CD4-positive, alpha-beta T cell (primary cell): ENCODE results near the gene RXRA. TPM values are rescaled to one million over a fixed set of nuclear protein-coding genes. Genes with fewer than 3 reads are reported as not detected.

Experiments used
- ATAC-seq: fragments of 200-7000 bp; cut with Tn5 transposase; one replicate; pipeline ENCODE4 v1.10.0; 2022; ENCODE audit warnings: mild to moderate bottlenecking; ENCODE audit not compliant: poor library complexity
- CTCF ChIA-PET: fragments of 350-600 bp; sonication (Branson Sonifier 250); formaldehyde crosslinking; loops from one replicate; lab custom pipeline; 2021; ENCODE audit warnings: antibody characterized with exemption, inconsistent platforms; lab: Charles Lee
- POLR2A ChIA-PET: fragments of 350-600 bp; sonication (Branson Sonifier 250); formaldehyde crosslinking; loops from one replicate; lab custom pipeline; 2021; ENCODE audit warnings: antibody characterized with exemption, inconsistent platforms; lab: Charles Lee
- DNase-seq, 14 experiments: peaks; one replicate each; pipeline ENCODE4 v3.0.0-alpha.2; 2013 to 2020; ENCODE audit warnings: mixed read lengths in 2 of 14
- H3K27ac ChIP-seq, 2 donors: one replicate each; pipeline versions ENCODE4 v1.5.1 to v1.7.0; 2013; ENCODE audit warnings: low read length in 2 of 2, low read depth in 1 of 2, mild to moderate bottlenecking in 1 of 2
- H3K27me3 ChIP-seq, 2 experiments: 1 replicate in 1 of 2; 2 replicates in 1 of 2; pipeline versions ENCODE4 v1.6.1 to v1.7.0; 2013; ENCODE audit warnings: low read length in 2 of 2, control low read depth in 1 of 2, mild to moderate bottlenecking in 1 of 2, moderate library complexity in 1 of 2; ENCODE audit not compliant: insufficient read depth in 2 of 2, control insufficient read depth in 1 of 2
- H3K36me3 ChIP-seq: one replicate; pipeline ENCODE4 v1.6.1; 2013; ENCODE audit warnings: low read length, control low read depth; ENCODE audit not compliant: insufficient read depth
- H3K4me1 ChIP-seq: one replicate; pipeline ENCODE4 v1.6.1; 2013; ENCODE audit warnings: low read length, control low read depth; ENCODE audit not compliant: insufficient read depth
- H3K4me3 ChIP-seq: one replicate; pipeline ENCODE4 v1.5.1; 2013; ENCODE audit warnings: mild to moderate bottlenecking, low read length, moderate library complexity
- H3K9me3 ChIP-seq, 2 experiments: 1 replicate in 1 of 2; 2 replicates in 1 of 2; pipeline versions ENCODE4 v1.6.1 to v1.7.0; 2013; ENCODE audit warnings: low read length in 2 of 2, mild to moderate bottlenecking in 2 of 2, control low read depth in 1 of 2, moderate library complexity in 1 of 2; ENCODE audit not compliant: control insufficient read depth in 1 of 2, insufficient read depth in 1 of 2
- H3K27ac Mint-ChIP-seq: one replicate; pipeline ENCODE4 v1.8.0; 2020; ENCODE audit warnings: mixed read lengths
- H3K27me3 Mint-ChIP-seq: one replicate; pipeline ENCODE4 v1.8.0; 2021; ENCODE audit warnings: mixed read lengths
- H3K36me3 Mint-ChIP-seq: one replicate; pipeline ENCODE4 v1.8.0; 2021; ENCODE audit warnings: low read depth, mixed read lengths
- H3K4me1 Mint-ChIP-seq: one replicate; pipeline ENCODE4 v1.8.0; 2021; ENCODE audit warnings: low read depth, mixed read lengths
- H3K4me3 Mint-ChIP-seq: one replicate; pipeline ENCODE4 v1.8.0; 2020; ENCODE audit warnings: mild to moderate bottlenecking, mixed read lengths
- H3K9me3 Mint-ChIP-seq: one replicate; pipeline ENCODE4 v1.8.0; 2020; ENCODE audit warnings: mixed read lengths
- intact Hi-C, 2 experiments: fragments of 100-400 bp; cut with DNase I in 1 of 2; cut with micrococcal nuclease in 1 of 2; formaldehyde crosslinking; loops; one replicate each; pipeline versions ENCODE4 v1.15.1 to v1.9.0; 2023 to 2025; cut with DNase I, micrococcal nuclease
- total RNA-seq, 174 experiments: library from RNA in 2 of 174; stranded (reverse) in 2 of 174; gene quantifications; one replicate each; pipeline ENCODE4 v1.2.3 and lab custom pipeline; 2021 to 2026
- TF ChIP-seq, protein P1 (sequence below): fragments of 200-600 bp; IDR thresholded peaks from one replicate; pipeline ENCODE4 v1.8.0; 2022; ENCODE audit warnings: antibody characterized with exemption, mild to moderate bottlenecking

The RXRA gene
- total RNA-seq, 2 experiments from 2014 or later, result 7.3 to 8.4 TPM

DNA sequence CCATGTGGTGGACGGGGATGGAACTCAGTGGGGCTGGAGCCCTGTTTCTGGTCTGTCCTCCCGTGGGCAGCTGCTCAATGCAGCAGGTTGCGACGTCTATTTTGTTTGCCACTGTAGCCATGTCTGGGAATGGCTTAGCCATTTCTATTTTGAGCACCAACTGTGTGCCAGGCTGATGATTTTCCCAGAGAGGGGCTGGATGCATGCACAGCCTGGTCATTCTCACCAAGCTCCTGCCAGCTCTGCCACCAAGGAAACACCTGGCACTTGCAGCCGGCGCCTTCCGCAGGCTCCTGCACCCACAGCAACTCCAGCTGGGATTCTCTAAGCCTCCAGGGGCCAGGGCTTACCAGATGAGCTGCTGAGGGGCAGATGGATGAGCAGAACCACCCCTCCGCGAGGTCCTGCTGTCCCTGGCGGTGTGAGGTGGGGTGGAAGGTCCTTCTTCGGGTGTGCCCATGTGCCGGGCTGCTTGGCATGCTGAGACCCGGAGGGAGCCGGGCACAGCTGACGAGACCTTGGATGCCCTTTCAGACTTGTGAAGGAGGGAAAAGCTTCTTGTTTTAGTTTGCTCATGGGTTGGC lies 151.2 kb downstream of the RXRA start:
- intact Hi-C loops, result no loop called here
- Histone ChIP-seq H3K27ac (no peak overlapping the region), H3K4me1 (peaks cover 19% of the 10 kb centered on the region), H3K36me3 (no peaks in the 10 kb centered on the region), H3K9me3 (peaks cover 0 to 18% of the 10 kb centered on the region in 2 experiments), H3K27me3 (no peaks in the 10 kb centered on the region), H3K4me3 (no peak overlapping the region)
- H3K9me3 Mint-ChIP-seq, result no peaks in the 10 kb centered on the region
- no peaks in the 10 kb centered on the region for H3K36me3 Mint-ChIP-seq
- no peaks in the 10 kb centered on the region for H3K27me3 Mint-ChIP-seq
- H3K27ac Mint-ChIP-seq, result no peak overlapping the region
- ChIA-PET POLR2A (no interaction called here), CTCF (interaction anchor here (0.5 kb wide), 1 partner anchor 38 kb away, joined by 3 read pairs; no protein-coding TSS in a partner anchor)
- TF ChIP-seq, protein P1, sequence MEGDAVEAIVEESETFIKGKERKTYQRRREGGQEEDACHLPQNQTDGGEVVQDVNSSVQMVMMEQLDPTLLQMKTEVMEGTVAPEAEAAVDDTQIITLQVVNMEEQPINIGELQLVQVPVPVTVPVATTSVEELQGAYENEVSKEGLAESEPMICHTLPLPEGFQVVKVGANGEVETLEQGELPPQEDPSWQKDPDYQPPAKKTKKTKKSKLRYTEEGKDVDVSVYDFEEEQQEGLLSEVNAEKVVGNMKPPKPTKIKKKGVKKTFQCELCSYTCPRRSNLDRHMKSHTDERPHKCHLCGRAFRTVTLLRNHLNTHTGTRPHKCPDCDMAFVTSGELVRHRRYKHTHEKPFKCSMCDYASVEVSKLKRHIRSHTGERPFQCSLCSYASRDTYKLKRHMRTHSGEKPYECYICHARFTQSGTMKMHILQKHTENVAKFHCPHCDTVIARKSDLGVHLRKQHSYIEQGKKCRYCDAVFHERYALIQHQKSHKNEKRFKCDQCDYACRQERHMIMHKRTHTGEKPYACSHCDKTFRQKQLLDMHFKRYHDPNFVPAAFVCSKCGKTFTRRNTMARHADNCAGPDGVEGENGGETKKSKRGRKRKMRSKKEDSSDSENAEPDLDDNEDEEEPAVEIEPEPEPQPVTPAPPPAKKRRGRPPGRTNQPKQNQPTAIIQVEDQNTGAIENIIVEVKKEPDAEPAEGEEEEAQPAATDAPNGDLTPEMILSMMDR, result no peak
- DNase-seq (no peak), ATAC-seq (no peak)
- H3K4me3 Mint-ChIP-seq, result no peak overlapping the region
- peaks cover 6% of the 10 kb centered on the region for H3K4me1 Mint-ChIP-seq

DNA sequence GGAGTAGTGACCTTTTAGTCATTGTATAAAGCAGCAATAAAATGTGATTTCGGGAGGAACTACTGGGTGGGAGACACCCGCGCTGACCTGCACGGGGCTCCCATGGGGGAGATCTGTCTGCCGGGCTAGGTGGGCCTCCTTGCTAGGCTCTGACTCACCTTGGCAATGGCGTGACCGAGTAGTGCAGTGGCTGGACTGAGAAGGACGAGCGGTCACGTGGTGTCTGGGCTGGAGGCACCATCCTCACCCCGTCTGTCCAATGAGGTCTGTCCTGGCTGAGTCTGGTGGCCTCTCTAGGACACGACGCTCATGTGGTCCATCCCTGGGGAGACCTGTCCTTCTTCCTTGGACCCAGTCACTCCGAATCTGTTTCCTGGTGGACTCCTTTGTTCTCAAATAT lies 151.7 kb downstream of the RXRA start:
- H3K27ac ChIP-seq, result no peak overlapping the region
- POLR2A ChIA-PET, result no interaction called here
- ATAC-seq (no peak), DNase-seq (no peak)
- H3K27ac Mint-ChIP-seq, result peak overlapping the region; percentile 17
- no peaks in the 10 kb centered on the region for H3K36me3 ChIP-seq
- TF ChIP-seq, protein P1, result no peak
- H3K36me3 Mint-ChIP-seq, result no peaks in the 10 kb centered on the region
- CTCF ChIA-PET, result no interaction called here
- no peak overlapping the region for H3K4me3 Mint-ChIP-seq
- no peaks in the 10 kb centered on the region for H3K27me3 Mint-ChIP-seq
- no peak overlapping the region for H3K4me3 ChIP-seq
- peaks cover 6% of the 10 kb centered on the region for H3K4me1 Mint-ChIP-seq
- no peaks in the 10 kb centered on the region for H3K9me3 Mint-ChIP-seq
- no peaks in the 10 kb centered on the region for H3K27me3 ChIP-seq
- intact Hi-C loops, result no loop called here
- H3K9me3 ChIP-seq, result peaks cover 0 to 18% of the 10 kb centered on the region in 2 experiments
- H3K4me1 ChIP-seq, result peaks cover 19% of the 10 kb centered on the region

DNA sequence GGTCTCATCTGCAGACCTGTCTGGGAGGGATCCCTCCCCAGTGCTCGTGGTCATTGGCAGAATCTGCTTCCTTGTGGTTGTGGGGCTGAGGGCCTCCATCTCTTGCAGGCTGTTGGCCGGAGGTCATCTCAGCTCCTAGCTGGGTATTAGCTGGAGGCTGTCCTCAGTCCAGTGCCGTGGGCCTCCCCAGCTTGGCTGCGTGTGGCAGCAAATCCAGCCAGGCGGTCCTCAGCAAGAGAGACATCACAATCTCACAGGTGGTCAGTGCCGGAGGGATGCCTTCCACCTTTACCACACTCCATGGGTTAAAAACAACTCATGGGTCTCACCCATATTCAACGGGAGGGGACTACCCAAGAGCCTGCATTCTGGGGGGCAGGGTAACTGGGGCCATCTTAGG lies 155.5 kb downstream of the RXRA start:
- TF ChIP-seq, protein P1, result no peak
- no peaks in the 10 kb centered on the region for H3K36me3 ChIP-seq
- no peak overlapping the region for H3K27ac ChIP-seq
- POLR2A ChIA-PET, result no interaction called here
- H3K9me3 ChIP-seq, result peaks cover 0 to 5% of the 10 kb centered on the region in 2 experiments
- no peak for DNase-seq
- Mint-ChIP-seq H3K36me3 (no peaks in the 10 kb centered on the region), H3K27ac (no peak overlapping the region), H3K27me3 (no peaks in the 10 kb centered on the region), H3K4me3 (no peak overlapping the region), H3K4me1 (no peaks in the 10 kb centered on the region), H3K9me3 (no peaks in the 10 kb centered on the region)
- H3K4me3 ChIP-seq, result no peak overlapping the region
- intact Hi-C loops, result no loop called here
- no peak for ATAC-seq
- CTCF ChIA-PET, result no interaction called here
- no peaks in the 10 kb centered on the region for H3K4me1 ChIP-seq
- no peaks in the 10 kb centered on the region for H3K27me3 ChIP-seq
